Measurements from ENCODE around the gene CAMK2D. TPM values are rescaled to one million over a fixed set of nuclear protein-coding genes. Genes with fewer than 3 reads are reported as not detected.

CAMK2D gene
- total RNA-seq, 1 donor from 2014 or later = 57.6 TPM

- H3K4me1 Mint-ChIP-seq (ENCODE audit: unreplicated experiment) = peaks cover 3% of the 10 kb centered on the region
- H3K9me3 Mint-ChIP-seq = peaks cover 4% of the 10 kb centered on the region
- H3K27me3 Mint-ChIP-seq = no peaks in the 10 kb centered on the region
- H3K27ac Mint-ChIP-seq = no peak overlapping the region
- peaks cover 8% of the 10 kb centered on the region for H3K36me3 Mint-ChIP-seq
- no peak for TF ChIP-seq CTCF (conservative IDR thresholded peaks at IDR 0.05)
- DNase-seq (ENCODE audit: extremely low spot score, unreplicated experiment) = no peak
- no peak overlapping the region for H3K4me3 Mint-ChIP-seq
These were observed 19.6 kb downstream of the CAMK2D start for GRCh38 chr4:113741956-113742355.

- no peaks in the 10 kb centered on the region for H3K27me3 Mint-ChIP-seq
- H3K4me3 Mint-ChIP-seq = no peak overlapping the region
- H3K36me3 Mint-ChIP-seq = peaks cover 8% of the 10 kb centered on the region
- DNase-seq (ENCODE audit: extremely low spot score, unreplicated experiment) = no peak
- peaks cover 3% of the 10 kb centered on the region for H3K4me1 Mint-ChIP-seq (ENCODE audit: unreplicated experiment)
- H3K27ac Mint-ChIP-seq = no peak overlapping the region
- no peak for TF ChIP-seq CTCF (conservative IDR thresholded peaks at IDR 0.05)
- peaks cover 4% of the 10 kb centered on the region for H3K9me3 Mint-ChIP-seq
These were observed 20.6 kb downstream of the CAMK2D start for GRCh38 chr4:113740857-113741379.

GRCh38 chr4:113739197-113739596 is 22.3 kb downstream of the CAMK2D start:
- Mint-ChIP-seq H3K4me1 (ENCODE audit: unreplicated experiment) (peaks cover 3% of the 10 kb centered on the region), H3K27me3 (no peaks in the 10 kb centered on the region), H3K27ac (no peak overlapping the region), H3K9me3 (peaks cover 4% of the 10 kb centered on the region), H3K4me3 (no peak overlapping the region), H3K36me3 (peaks cover 14% of the 10 kb centered on the region)
- DNase-seq (ENCODE audit: extremely low spot score, unreplicated experiment) = no peak
- TF ChIP-seq CTCF (conservative IDR thresholded peaks at IDR 0.05) = no peak

- Mint-ChIP-seq H3K9me3 (peaks cover 4% of the 10 kb centered on the region), H3K4me1 (ENCODE audit: unreplicated experiment) (peaks cover 5% of the 10 kb centered on the region), H3K27ac (no peak overlapping the region), H3K4me3 (no peak overlapping the region), H3K27me3 (no peaks in the 10 kb centered on the region), H3K36me3 (peaks cover 14% of the 10 kb centered on the region)
- DNase-seq (ENCODE audit: extremely low spot score, unreplicated experiment) = no peak
- TF ChIP-seq CTCF (conservative IDR thresholded peaks at IDR 0.05) = no peak
These were observed 23.3 kb downstream of the CAMK2D start for GRCh38 chr4:113738251-113738650.

- Mint-ChIP-seq H3K4me1 (ENCODE audit: unreplicated experiment) (peaks cover 13% of the 10 kb centered on the region), H3K4me3 (no peak overlapping the region), H3K9me3 (no peaks in the 10 kb centered on the region), H3K36me3 (peaks cover 13% of the 10 kb centered on the region), H3K27ac (no peak overlapping the region), H3K27me3 (no peaks in the 10 kb centered on the region)
- TF ChIP-seq CTCF (conservative IDR thresholded peaks at IDR 0.05) = no peak
- DNase-seq (ENCODE audit: extremely low spot score, unreplicated experiment) = no peak
These were observed 27.9 kb downstream of the CAMK2D start for GRCh38 chr4:113733685-113734084.
